ENCODE measurements around the gene SIGLEC7. TPM values are rescaled to one million over a fixed set of nuclear protein-coding genes. Genes with fewer than 3 reads are reported as not detected.

SIGLEC7 gene
- total RNA-seq, 1 experiment from 2014 or later: not detected

- Mint-ChIP-seq H3K4me1 (ENCODE audit: low read depth, unreplicated experiment) (peaks cover 8% of the 10 kb centered on the region), H3K27ac (ENCODE audit: unreplicated experiment) (no peak overlapping the region), H3K36me3 (ENCODE audit: insufficient read depth, unreplicated experiment) (no peaks in the 10 kb centered on the region), H3K9me3 (ENCODE audit: low read depth, unreplicated experiment) (no peaks in the 10 kb centered on the region), H3K27me3 (ENCODE audit: unreplicated experiment) (no peaks in the 10 kb centered on the region), H3K4me3 (ENCODE audit: low read depth, unreplicated experiment) (no peak overlapping the region)
- BruUV-seq (replicated peaks): no TSS peak
- CTCF ChIA-PET: no interaction called here
- TF ChIP-seq CTCF (IDR thresholded peaks at IDR 0.05; ENCODE audit: unreplicated experiment): no peak
- intact Hi-C loops (cut with micrococcal nuclease; ENCODE audit: unreplicated experiment): no loop called here
- DNase-seq: no peak
Measured at GRCh38 chr19:51128227-51128626, 13.9 kb upstream of the SIGLEC7 start.

- no peak for DNase-seq
- no peaks in the 10 kb centered on the region for H3K36me3 Mint-ChIP-seq (ENCODE audit: insufficient read depth, unreplicated experiment)
- peaks cover 2% of the 10 kb centered on the region for H3K9me3 Mint-ChIP-seq (ENCODE audit: low read depth, unreplicated experiment)
- H3K27ac Mint-ChIP-seq (ENCODE audit: unreplicated experiment): no peak overlapping the region
- H3K4me3 Mint-ChIP-seq (ENCODE audit: low read depth, unreplicated experiment): no peak overlapping the region
- CTCF ChIA-PET: interaction anchor here (0.7 kb wide), 2 partner anchors 28 to 350 kb away, joined by 3 read pairs; no protein-coding TSS in a partner anchor
- peaks cover 8% of the 10 kb centered on the region for H3K4me1 Mint-ChIP-seq (ENCODE audit: low read depth, unreplicated experiment)
- intact Hi-C loops (cut with micrococcal nuclease; ENCODE audit: unreplicated experiment): no loop called here
- no TSS peak for BruUV-seq (replicated peaks)
- no peak for TF ChIP-seq CTCF (IDR thresholded peaks at IDR 0.05; ENCODE audit: unreplicated experiment)
- H3K27me3 Mint-ChIP-seq (ENCODE audit: unreplicated experiment): peaks cover 10% of the 10 kb centered on the region
Measured at GRCh38 chr19:51129716-51130115, 12.4 kb upstream of the SIGLEC7 start.

GRCh38 chr19:51131780-51132680, 10.1 kb upstream of the SIGLEC7 start:
- Mint-ChIP-seq H3K27ac (ENCODE audit: unreplicated experiment) (no peak overlapping the region), H3K4me3 (ENCODE audit: low read depth, unreplicated experiment) (no peak overlapping the region), H3K4me1 (ENCODE audit: low read depth, unreplicated experiment) (peaks cover 8% of the 10 kb centered on the region), H3K27me3 (ENCODE audit: unreplicated experiment) (peaks cover 33% of the 10 kb centered on the region), H3K36me3 (ENCODE audit: insufficient read depth, unreplicated experiment) (no peaks in the 10 kb centered on the region), H3K9me3 (ENCODE audit: low read depth, unreplicated experiment) (peaks cover 11% of the 10 kb centered on the region)
- BruUV-seq (replicated peaks): no TSS peak
- CTCF ChIA-PET: no interaction called here
- DNase-seq: no peak
- intact Hi-C loops (cut with micrococcal nuclease; ENCODE audit: unreplicated experiment): no loop called here
- TF ChIP-seq CTCF (IDR thresholded peaks at IDR 0.05; ENCODE audit: unreplicated experiment): no peak

- no TSS peak for BruUV-seq (replicated peaks)
- H3K27me3 Mint-ChIP-seq (ENCODE audit: unreplicated experiment): peaks cover 63% of the 10 kb centered on the region
- peaks cover 11% of the 10 kb centered on the region for H3K9me3 Mint-ChIP-seq (ENCODE audit: low read depth, unreplicated experiment)
- H3K4me3 Mint-ChIP-seq (ENCODE audit: low read depth, unreplicated experiment): no peak overlapping the region
- no peak for DNase-seq
- intact Hi-C loops (cut with micrococcal nuclease; ENCODE audit: unreplicated experiment): no loop called here
- no peaks in the 10 kb centered on the region for H3K4me1 Mint-ChIP-seq (ENCODE audit: low read depth, unreplicated experiment)
- TF ChIP-seq CTCF (IDR thresholded peaks at IDR 0.05; ENCODE audit: unreplicated experiment): no peak
- CTCF ChIA-PET: interaction anchor here (0.6 kb wide), 1 partner anchor 72 kb away, joined by 4 read pairs; no protein-coding TSS in a partner anchor
- H3K36me3 Mint-ChIP-seq (ENCODE audit: insufficient read depth, unreplicated experiment): no peaks in the 10 kb centered on the region
- H3K27ac Mint-ChIP-seq (ENCODE audit: unreplicated experiment): no peak overlapping the region
Measured at GRCh38 chr19:51135004-51135403, 7.1 kb upstream of the SIGLEC7 start.

All from Calu3 (cell line).